HUDEP-2 (cell line): ENCODE measurements around the gene IGSF21.
A peak's percentile ranks its signal among the peaks of the same experiment; 100 is the strongest.

Experiments
- DNase-seq, 76 experiments: peaks; one replicate each; lab custom pipeline; 2025; ENCODE audit not compliant: unreplicated experiment in 76 of 76; lab: John Stamatoyannopoulos, UW

IGSF21 gene

DNA sequence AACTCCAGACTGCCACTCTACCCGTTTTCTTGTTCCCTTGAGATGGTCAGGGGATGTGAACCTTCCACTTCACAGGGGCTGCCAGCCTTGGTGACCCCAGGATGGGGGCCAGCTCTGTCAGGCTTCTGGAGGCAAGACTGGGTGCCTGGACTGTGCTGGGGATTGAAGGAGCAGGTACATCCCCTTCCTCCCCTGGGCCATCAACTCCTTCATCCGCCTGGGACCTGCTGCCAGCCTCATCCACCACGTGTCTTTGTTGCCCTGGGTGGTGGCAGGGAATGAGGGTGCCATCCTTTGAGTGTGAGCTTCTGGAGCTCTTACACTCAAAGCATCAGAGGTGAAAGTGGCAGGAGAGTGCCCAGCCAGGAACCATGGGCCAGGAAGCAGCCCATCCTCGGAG lies 139.6 kb downstream of the IGSF21 start:
- DNase-seq: no peak

DNA sequence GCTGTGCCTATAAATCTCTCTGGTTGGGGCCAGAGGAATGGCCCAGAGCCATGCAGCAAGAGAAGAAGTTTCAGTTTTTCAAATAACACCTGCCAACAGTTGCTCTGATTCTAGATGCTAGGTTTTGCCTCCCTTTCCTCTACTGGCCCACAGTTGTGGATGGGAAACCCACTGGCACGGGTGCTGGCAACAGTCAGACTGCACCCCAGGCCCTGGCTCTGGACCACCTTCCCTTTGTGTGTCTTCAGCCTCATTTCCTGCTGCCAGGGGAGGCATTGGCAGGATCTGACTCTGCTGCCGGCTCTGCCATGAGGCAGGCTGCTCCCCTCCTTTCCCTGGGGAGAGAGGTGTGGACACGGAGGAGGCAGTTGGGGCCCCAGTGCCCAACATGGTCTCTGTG lies 142.0 kb downstream of the IGSF21 start:
- no peak for DNase-seq

- no peak for DNase-seq
These were observed 145.5 kb downstream of the IGSF21 start for GRCh38 chr1:18253093-18253492.

DNA sequence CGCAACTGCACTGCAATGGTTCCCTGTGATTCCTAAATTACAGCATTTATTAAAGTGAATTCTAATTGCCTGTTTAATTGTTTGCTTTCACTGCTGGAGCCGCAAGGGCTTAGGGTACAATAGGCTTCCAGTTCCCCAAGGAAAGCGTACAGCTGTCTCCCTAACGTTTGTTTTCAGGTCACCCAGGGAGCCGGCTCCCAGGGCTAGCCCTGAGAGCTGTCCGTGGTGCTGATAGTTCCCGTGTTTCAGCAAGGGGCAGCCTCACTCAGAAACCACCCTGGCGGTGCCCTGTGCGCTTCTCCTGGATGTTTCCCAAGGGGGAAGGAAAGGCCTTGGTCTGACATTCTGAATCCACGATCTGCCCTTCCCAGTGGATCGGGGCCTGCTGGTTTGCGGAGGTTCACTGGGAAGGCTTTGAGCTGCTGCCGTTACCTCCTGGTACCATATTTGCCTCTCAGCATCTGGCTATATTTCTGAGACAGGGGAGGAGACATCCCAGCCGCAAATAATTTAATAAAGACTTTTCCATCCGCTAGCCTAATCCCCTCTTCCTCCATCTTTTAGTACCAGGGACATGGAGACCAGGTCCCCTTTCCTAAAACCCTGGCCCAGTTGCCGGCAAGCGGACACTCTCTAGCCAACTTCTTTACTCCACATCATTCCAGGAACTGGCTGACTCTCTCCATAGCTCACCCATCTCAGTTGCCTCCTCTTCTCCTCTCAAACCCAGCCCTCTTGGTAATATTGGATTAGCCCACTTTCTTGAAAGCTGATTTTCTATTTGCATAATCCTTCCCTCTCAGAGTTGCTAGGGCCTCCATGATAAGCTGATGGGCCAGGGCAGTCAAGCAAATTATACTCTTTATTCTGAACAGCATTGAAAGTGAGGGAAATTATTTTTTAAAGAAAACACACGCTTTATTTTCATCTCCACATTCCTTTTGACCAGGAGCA lies 149.0 kb downstream of the IGSF21 start:
- peak in 42 of 76 experiments; percentile 0 to 53 (median 12) for DNase-seq

- no peak for DNase-seq
These were observed 150.2 kb downstream of the IGSF21 start for GRCh38 chr1:18257778-18258177.

DNA sequence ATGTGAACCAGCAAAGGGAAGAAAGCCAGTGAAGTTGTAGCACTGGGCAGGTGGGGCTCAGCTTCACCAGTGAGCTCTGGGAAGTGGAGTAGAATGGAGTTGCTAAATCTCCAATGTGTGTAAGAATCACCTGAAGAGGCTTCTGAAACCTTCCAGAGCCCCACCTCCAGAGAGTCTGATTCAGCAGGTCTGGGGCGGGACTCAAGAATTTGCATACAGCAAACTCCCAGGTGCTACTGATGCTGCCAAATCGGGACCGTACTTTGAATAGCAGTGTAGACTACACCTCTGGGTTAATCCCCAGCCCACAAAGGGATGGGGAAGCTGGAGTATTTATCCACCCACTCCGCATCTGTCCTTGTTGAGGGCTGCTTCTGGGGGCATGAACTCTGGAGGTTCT lies 154.3 kb downstream of the IGSF21 start:
- DNase-seq: no peak

GRCh38 chr1:18262726-18263125 lies 155.1 kb downstream of the IGSF21 start:
- DNase-seq: no peak

- no peak for DNase-seq
These were observed 156.0 kb downstream of the IGSF21 start for GRCh38 chr1:18263547-18264120.

GRCh38 chr1:18264450-18265039 lies 156.9 kb downstream of the IGSF21 start:
- DNase-seq: no peak

- no peak for DNase-seq
These were observed 158.0 kb downstream of the IGSF21 start for GRCh38 chr1:18265641-18266040.

DNA sequence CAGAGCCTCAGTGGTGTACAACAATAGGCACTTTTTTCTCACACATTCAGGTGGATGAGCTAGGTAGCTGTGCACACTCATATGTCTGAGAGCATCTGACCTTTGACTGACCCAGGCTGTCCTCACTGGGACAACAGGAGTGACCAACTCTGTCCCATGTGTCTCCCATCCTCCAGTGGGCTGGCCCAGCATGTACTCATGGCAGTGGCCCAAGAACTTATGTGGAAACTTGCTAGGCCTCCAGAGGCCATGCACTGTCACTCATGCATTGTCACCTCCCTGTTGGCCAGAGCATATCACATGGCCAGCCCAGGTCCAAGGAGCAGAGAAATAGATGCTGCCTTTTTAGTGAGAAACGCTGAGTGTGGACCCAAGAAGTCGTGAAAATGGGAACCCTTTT lies 158.8 kb downstream of the IGSF21 start:
- DNase-seq: no peak

- DNase-seq: no peak
These were observed 163.7 kb downstream of the IGSF21 start for GRCh38 chr1:18271336-18271735.

DNA sequence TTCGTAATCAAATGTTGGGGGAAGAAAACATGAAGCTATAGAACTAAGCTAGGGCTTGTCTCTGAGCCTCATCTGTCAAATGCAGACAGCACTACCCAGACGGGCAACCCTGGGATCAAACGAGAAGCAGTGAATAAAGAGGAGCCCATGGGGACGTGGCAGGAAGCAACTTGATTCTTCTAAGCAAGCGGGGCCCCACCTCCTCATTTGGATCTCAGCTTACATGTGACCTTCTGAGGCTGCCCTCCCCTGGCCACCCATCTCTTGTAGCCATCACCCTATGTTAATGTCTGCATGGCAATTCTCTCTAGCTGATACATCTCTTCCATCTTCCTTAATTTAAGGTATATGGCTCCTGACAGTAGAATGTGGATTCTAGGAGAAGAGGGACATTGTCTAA lies 171.3 kb downstream of the IGSF21 start:
- no peak for DNase-seq

GRCh38 chr1:18279351-18280074 lies 171.9 kb downstream of the IGSF21 start:
- DNase-seq: no peak

GRCh38 chr1:18280956-18281355 lies 173.4 kb downstream of the IGSF21 start:
- no peak for DNase-seq

GRCh38 chr1:18282851-18283600 lies 175.4 kb downstream of the IGSF21 start:
- no peak for DNase-seq

DNA sequence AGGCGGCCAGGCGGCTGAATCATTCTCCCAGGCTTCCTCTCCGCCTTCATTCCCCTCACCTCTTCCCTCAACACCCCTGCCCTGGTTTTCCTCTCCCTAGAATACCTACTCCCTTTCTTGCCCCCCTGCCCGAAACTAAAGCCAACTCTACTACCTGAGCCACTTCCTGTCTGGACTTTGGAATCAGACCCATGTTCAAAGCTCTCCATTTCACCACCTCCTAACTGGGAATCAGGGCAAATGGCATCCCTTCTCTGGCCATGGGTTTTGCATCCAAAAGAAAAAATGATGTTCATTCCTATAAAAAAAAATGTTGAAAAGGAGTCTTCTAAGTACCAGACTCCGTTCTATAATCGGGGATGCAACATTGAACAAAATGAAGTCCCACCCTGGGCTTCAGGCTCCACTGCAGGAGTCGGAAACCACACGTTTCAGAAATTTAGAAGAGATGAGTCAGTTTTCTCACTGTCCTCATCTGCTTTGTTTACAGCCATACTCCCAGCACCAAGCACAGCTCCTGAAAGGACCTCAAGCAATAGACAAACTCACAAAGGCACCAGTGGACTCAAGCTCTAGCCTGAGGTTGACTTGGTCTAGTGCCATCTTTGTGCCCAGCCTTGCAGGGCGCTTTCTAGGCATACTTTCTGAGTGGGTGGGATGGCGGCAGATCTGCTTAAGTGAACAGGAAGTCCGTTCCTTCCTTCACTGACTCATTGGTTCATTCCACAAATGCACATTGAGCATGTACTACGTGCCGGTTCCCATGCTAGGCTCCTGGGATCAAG lies 176.2 kb downstream of the IGSF21 start:
- DNase-seq: no peak

- no peak for DNase-seq
These were observed 177.4 kb downstream of the IGSF21 start for GRCh38 chr1:18284805-18285537.

DNA sequence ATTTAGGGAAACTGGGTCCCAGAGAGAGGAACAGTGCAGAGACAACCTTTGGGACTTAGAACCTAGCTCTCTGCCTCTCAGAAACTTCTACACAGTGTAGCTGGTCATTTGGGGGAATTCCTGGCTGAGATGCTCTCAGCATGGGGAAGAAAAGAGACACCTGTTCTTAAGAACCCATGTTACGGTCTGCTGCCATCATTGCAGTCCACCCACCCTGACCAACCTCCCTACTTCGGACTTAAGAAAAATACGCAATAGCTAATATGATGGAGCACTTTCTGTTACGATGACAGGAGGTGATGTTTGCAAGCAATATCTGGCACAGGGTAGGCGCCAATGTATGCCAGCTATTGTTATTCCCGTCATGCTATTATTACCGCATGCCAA lies 177.9 kb downstream of the IGSF21 start:
- no peak for DNase-seq
